Karpas-422 (cell line): Measurements from ENCODE around the gene PHF3. TPM values are rescaled to one million over a fixed set of nuclear protein-coding genes. Genes with fewer than 3 reads are reported as not detected.

Experiments used
- DNase-seq: peaks from one replicate; pipeline ENCODE4 v3.0.0-alpha.2; 2015
- H2AFZ ChIP-seq: fragments of 200-600 bp; sonication (generic); 2 replicates; pipeline ENCODE4 v1.6.1; 2014; ENCODE audit warnings: antibody characterized with exemption, low read length, mixed read lengths
- H3K27ac ChIP-seq: fragments of 200-600 bp; sonication (generic); 2 replicates; pipeline ENCODE4 v1.5.1; 2014; ENCODE audit warnings: mild to moderate bottlenecking, low read length, moderate library complexity
- H3K27me3 ChIP-seq: fragments of 200-600 bp; sonication (generic); 2 replicates; pipeline ENCODE4 v1.6.1; 2014; ENCODE audit warnings: low read length, mixed read lengths
- H3K36me3 ChIP-seq: fragments of 200-600 bp; sonication (generic); 2 replicates; pipeline ENCODE4 v1.6.1; 2014; ENCODE audit warnings: low read length, mixed read lengths; ENCODE audit not compliant: insufficient read depth
- H3K4me1 ChIP-seq: fragments of 200-600 bp; sonication (generic); 2 replicates; pipeline ENCODE4 v1.6.1; 2014; ENCODE audit warnings: mild to moderate bottlenecking, low read length, mixed read lengths
- H3K4me2 ChIP-seq: fragments of 200-600 bp; sonication (generic); 2 replicates; pipeline ENCODE4 v1.6.1; 2014; ENCODE audit warnings: low read length, low read depth, mild to moderate bottlenecking; ENCODE audit not compliant: poor library complexity, severe bottlenecking
- H3K4me3 ChIP-seq: fragments of 200-600 bp; sonication (generic); 2 replicates; pipeline ENCODE4 v1.5.1; 2014; ENCODE audit warnings: mild to moderate bottlenecking, antibody characterized with exemption, low read length, mixed read lengths
- H3K79me2 ChIP-seq: fragments of 200-600 bp; sonication (generic); 2 replicates; pipeline ENCODE4 v1.6.1; 2014; ENCODE audit warnings: mild to moderate bottlenecking, low read length, mixed read lengths
- H3K9ac ChIP-seq: fragments of 200-600 bp; sonication (generic); 2 replicates; pipeline ENCODE4 v1.6.0; 2014; ENCODE audit warnings: low read length
- H3K9me2 ChIP-seq: fragments of 200-600 bp; sonication (generic), shearing (Covaris generic); replicated peaks from 2 replicates; pipeline ENCODE4 v1.6.0; 2014; ENCODE audit warnings: mild to moderate bottlenecking, low read length, moderate library complexity; ENCODE audit not compliant: insufficient read depth
- H3K9me3 ChIP-seq: fragments of 300-700, 200-600 bp; sonication (generic); 2 replicates; pipeline ENCODE4 v1.6.1; 2014; ENCODE audit warnings: low read length, mixed read lengths
- H4K20me1 ChIP-seq: fragments of 200-600 bp; sonication (generic); 2 replicates; pipeline ENCODE4 v1.6.1; 2014; ENCODE audit warnings: mild to moderate bottlenecking, antibody characterized with exemption, low read length, low read depth; ENCODE audit not compliant: insufficient read depth
- total RNA-seq: library from RNA; depleted of rRNA; stranded (reverse); fragments of >200 nt; shearing (Covaris generic); gene quantifications from 2 replicates; pipeline ENCODE4 v1.2.3, GENCODE V29; 2014; ENCODE audit warnings: low replicate concordance

PHF3 gene
- total RNA-seq, 1 experiment from 2014 or later: 86.3 TPM

DNA sequence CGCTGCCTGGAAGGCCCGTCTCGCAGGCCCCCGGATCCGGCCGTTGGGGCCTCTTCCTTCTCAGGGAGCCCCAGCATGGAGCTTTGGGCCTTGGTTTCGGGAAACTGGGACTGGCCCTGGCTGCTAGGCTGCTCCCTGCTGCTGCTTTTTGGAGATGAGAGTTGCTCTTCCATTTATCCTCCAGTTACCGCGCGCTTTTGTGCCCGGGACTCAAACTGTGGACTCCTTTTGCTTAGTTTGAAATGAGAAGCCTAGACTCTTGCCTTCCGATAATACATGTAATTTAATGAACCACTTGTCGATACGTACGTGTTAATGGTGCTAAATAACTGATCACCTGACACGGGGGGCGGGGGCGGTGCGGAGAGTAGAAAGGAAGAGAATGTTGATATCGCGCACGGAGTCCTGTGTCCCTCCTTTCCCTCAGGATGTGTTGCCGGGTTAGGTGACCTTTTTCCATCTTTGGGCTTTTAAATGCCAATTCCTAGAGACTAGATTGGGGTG is 968 bp downstream of the PHF3 start:
- no peaks in the 10 kb centered on the region for H3K9me2 ChIP-seq
- peak; percentile 83 for DNase-seq
- H2AFZ ChIP-seq: no peak overlapping the region
- peak overlapping the region; percentile 96 for H3K4me2 ChIP-seq
- H3K4me3 ChIP-seq: peak overlapping the region; percentile 95
- H3K9me3 ChIP-seq: no peaks in the 10 kb centered on the region
- H4K20me1 ChIP-seq: peaks cover 27% of the 10 kb centered on the region
- H3K79me2 ChIP-seq: peaks cover 58% of the 10 kb centered on the region
- H3K9ac ChIP-seq: peak overlapping the region; percentile 90
- no peaks in the 10 kb centered on the region for H3K27me3 ChIP-seq
- H3K4me1 ChIP-seq: peaks cover 46% of the 10 kb centered on the region
- H3K36me3 ChIP-seq: no peaks in the 10 kb centered on the region
- peak overlapping the region; percentile 74 for H3K27ac ChIP-seq

DNA sequence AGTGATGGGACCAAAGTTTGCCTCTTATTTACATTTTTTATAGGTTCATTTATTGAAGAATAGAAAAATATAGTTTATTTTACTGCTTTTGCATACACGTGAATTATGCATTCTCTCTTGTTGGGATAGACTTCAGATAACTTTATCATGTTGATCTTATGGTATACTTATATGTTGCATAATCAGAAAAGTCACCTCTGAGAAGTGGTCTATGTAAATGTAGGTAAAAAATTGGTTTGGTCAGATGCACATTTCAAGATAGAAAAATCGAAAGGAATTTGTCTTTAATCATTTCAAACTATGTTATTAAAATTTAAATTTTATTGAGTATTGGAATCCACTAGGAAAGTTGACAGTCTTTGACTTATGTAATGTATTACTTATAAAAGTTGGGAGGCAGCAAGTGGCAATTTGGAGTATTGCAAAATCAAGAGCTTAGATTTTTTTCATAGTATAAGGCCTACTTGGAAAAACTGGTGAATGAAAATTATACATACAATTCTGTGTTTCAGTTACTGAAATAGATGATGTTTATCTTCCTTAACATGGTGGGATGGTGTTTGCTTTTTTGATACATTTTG is 2.4 kb downstream of the PHF3 start:
- Histone ChIP-seq H3K27me3 (no peaks in the 10 kb centered on the region), H3K36me3 (peaks cover 8% of the 10 kb centered on the region), H3K4me2 (peak overlapping the region; percentile 96), H3K4me1 (peaks cover 47% of the 10 kb centered on the region), H3K9ac (peak overlapping the region; percentile 90), H4K20me1 (peaks cover 32% of the 10 kb centered on the region), H3K9me2 (no peaks in the 10 kb centered on the region), H3K27ac (peak overlapping the region; percentile 20; the same call in 1 of the 2 replicates), H3K79me2 (peaks cover 72% of the 10 kb centered on the region), H3K9me3 (no peaks in the 10 kb centered on the region), H3K4me3 (peak overlapping the region; percentile 95), H2AFZ (no peak overlapping the region)
- DNase-seq: no peak

DNA sequence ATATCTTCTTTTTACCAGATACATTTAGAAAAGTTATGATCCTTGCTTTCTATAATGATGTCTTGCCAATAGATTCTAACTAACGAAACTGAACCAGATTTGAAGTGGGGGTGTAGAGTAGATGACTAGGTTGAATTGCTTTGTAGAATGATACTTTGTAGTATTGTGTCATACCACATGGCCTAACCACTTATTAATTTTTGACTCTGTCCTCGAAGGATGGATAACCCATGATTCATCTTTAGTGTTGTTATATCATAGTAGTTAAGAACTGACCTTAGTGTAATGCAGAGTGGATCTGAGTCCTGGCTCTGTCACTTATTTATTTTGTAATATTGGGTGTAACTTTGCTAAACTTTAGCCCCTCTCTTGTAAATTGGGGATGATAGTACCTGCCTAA is 4.5 kb downstream of the PHF3 start:
- Histone ChIP-seq H3K9ac (no peak overlapping the region), H3K27ac (no peak overlapping the region), H2AFZ (no peak overlapping the region), H3K9me3 (no peaks in the 10 kb centered on the region), H4K20me1 (peaks cover 35% of the 10 kb centered on the region), H3K4me1 (peaks cover 49% of the 10 kb centered on the region), H3K9me2 (no peaks in the 10 kb centered on the region), H3K79me2 (peaks cover 93% of the 10 kb centered on the region), H3K27me3 (no peaks in the 10 kb centered on the region), H3K36me3 (peaks cover 14% of the 10 kb centered on the region), H3K4me3 (no peak overlapping the region), H3K4me2 (peak overlapping the region; percentile 96)
- no peak for DNase-seq

DNA sequence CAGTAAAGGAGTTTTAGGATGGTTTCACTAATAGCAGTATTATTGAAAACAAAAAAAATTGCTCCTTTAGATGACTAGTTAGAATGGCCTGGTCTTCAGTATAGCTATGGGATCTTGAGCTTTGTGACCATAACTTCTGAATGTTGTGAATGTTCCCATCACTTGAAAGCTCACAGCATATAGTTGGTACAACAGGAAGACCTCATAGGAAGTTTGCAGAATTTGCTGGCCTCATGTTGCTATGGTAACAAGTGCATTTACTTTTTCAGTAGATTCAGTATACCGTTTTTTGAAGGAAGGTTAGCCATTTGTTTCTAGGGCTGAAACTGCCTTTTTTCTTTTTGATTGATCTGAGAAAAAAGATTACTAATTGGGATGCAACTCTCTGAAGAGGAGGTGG is 8.3 kb downstream of the PHF3 start:
- no peak overlapping the region for H3K4me3 ChIP-seq
- H3K4me2 ChIP-seq: no peak overlapping the region
- peaks cover 31% of the 10 kb centered on the region for H3K4me1 ChIP-seq
- no peaks in the 10 kb centered on the region for H3K9me2 ChIP-seq
- H3K27ac ChIP-seq: no peak overlapping the region
- no peak overlapping the region for H2AFZ ChIP-seq
- peaks cover 16% of the 10 kb centered on the region for H4K20me1 ChIP-seq
- no peak overlapping the region for H3K9ac ChIP-seq
- H3K79me2 ChIP-seq: peaks cover 100% of the 10 kb centered on the region
- H3K9me3 ChIP-seq: no peaks in the 10 kb centered on the region
- H3K36me3 ChIP-seq: peaks cover 36% of the 10 kb centered on the region
- DNase-seq: no peak
- H3K27me3 ChIP-seq: no peaks in the 10 kb centered on the region

DNA sequence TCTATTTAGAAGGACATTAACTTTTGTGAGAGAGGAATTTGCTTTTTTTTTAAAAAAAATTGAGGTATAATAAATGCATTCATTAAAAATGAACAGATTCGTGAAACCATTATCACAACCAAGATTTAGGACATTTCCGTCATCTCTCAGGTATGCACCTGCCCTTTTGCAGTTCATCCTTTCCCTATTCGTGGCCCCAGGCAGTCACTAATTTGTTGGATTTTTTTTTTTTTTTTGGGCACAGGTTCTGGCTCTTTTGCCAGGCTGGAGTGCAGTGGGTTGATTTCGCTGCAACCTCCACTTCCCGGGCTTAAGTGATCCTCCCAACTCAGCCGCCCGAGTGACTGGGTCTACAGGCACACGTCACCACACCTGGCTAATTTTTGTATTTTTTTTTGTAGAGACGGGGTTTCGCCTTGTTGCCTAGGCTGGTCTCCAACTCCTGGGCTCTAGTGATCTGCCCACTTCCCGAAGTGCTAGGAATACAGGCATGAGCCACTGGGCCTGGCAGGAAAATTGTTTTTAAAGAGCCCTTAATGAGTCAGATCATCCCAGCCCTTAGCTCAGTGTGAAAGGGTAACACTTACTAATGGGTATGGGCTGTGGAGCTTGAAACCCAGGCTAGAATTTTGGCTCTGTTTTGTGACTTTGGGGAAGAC is 9.2 kb downstream of the PHF3 start:
- Histone ChIP-seq H3K27ac (no peak overlapping the region), H3K9me3 (no peaks in the 10 kb centered on the region), H3K9me2 (no peaks in the 10 kb centered on the region), H3K36me3 (peaks cover 43% of the 10 kb centered on the region), H3K4me2 (no peak overlapping the region), H3K9ac (no peak overlapping the region), H3K4me3 (no peak overlapping the region), H2AFZ (no peak overlapping the region), H3K27me3 (no peaks in the 10 kb centered on the region), H3K4me1 (peaks cover 22% of the 10 kb centered on the region), H3K79me2 (peaks cover 100% of the 10 kb centered on the region), H4K20me1 (peaks cover 14% of the 10 kb centered on the region)
- no peak for DNase-seq

DNA sequence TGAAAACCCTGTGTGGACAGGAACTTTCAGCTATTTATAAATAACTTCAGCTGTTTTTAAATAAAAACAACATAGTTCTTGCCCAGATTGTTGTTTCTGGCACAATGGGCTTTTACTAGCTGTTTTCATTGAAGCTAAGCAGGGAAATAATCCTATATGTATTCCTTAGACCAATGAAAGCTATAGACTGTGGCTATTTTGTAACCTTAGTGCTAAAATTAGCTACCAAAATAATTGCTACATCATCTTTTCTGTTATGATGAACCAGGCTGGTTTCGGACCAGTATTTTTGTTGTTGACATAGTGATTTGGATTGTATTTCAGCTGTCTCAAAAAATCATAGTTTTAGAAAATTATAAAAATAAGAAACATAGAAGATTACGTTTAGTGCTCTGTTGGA is 13.7 kb downstream of the PHF3 start:
- Histone ChIP-seq H3K4me2 (no peak overlapping the region), H3K4me1 (no peaks in the 10 kb centered on the region)

DNA sequence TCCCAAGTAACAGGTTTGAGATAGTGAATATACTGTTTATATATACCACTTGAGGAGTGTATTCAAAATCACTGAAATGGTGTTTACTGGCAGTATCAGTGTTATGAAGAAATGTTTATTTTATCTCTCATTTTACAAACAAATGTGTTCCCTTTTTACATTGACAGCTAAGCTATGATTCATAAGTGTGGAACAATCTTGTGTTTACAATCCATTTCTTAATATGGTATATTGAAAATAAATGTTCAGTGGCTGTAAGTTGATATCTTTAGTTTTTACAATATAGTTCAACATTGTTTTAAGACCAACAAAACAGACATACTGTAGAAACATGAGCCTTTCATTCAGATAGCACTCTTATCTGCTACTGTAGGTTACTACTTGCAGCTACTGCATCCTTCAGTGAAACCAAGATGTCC is 14.3 kb downstream of the PHF3 start:
- Histone ChIP-seq H2AFZ (no peak overlapping the region), H3K27ac (no peak overlapping the region), H3K4me1 (no peaks in the 10 kb centered on the region), H3K4me2 (no peak overlapping the region), H3K9me3 (no peaks in the 10 kb centered on the region), H3K4me3 (no peak overlapping the region), H3K36me3 (peaks cover 35% of the 10 kb centered on the region), H3K9ac (no peak overlapping the region), H3K27me3 (no peaks in the 10 kb centered on the region), H3K9me2 (no peaks in the 10 kb centered on the region), H4K20me1 (peaks cover 5% of the 10 kb centered on the region; the same call in 1 of the 2 replicates), H3K79me2 (peaks cover 100% of the 10 kb centered on the region)
- DNase-seq: no peak

More for the DNA sequence above, 13.7 kb downstream of the PHF3 start:
- H3K9me3 ChIP-seq: no peaks in the 10 kb centered on the region
- H3K9ac ChIP-seq: no peak overlapping the region
- H3K9me2 ChIP-seq: no peaks in the 10 kb centered on the region
- no peak overlapping the region for H3K4me3 ChIP-seq
- no peak for DNase-seq
- H3K27ac ChIP-seq: no peak overlapping the region
- H4K20me1 ChIP-seq: peaks cover 1% of the 10 kb centered on the region; the same call in 1 of the 2 replicates
- H3K79me2 ChIP-seq: peaks cover 100% of the 10 kb centered on the region
- peaks cover 35% of the 10 kb centered on the region for H3K36me3 ChIP-seq
- no peaks in the 10 kb centered on the region for H3K27me3 ChIP-seq
- no peak overlapping the region for H2AFZ ChIP-seq

DNA sequence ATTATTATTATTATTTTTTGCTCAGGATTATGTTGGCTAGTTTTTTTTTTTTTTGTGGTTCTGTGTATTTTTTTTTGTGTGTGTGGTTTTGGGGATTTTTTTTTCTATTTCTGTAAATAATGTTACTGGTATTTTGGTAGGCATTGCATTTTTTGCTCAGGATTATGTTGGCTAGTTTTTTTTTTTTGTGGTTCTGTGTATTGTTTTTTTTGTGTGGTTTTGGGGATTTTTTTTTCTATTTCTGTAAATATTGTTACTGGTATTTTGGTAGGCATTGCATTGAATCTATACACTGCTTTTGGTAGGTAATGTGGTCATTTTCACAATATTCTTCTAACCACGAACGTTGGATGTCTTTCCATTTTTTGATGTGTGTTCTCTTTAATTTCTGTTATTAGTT is 17.4 kb downstream of the PHF3 start:
- Histone ChIP-seq H3K4me2 (no peak overlapping the region), H3K27me3 (no peaks in the 10 kb centered on the region), H3K27ac (no peak overlapping the region), H3K9me3 (no peaks in the 10 kb centered on the region), H4K20me1 (peaks cover 9% of the 10 kb centered on the region; the same call in 1 of the 2 replicates), H3K79me2 (peaks cover 100% of the 10 kb centered on the region), H3K36me3 (peaks cover 16% of the 10 kb centered on the region), H2AFZ (no peak overlapping the region), H3K4me3 (no peak overlapping the region), H3K9me2 (no peaks in the 10 kb centered on the region), H3K4me1 (peaks cover 7% of the 10 kb centered on the region), H3K9ac (no peak overlapping the region)
- DNase-seq: no peak
